ENCODE measurements around the gene ITFG1.
"Not testable (repeated sequence)": the region's sequence is repeated elsewhere in the genome, so short reads cannot be mapped to it uniquely, and the experiment has no call there.

Gene ITFG1

GRCh38 chr16:47143677-47144558 lies 316.9 kb downstream of the ITFG1 start, which contains the start of gene NETO2:
NETO2 (minus strand) TSS chr16:47143945; CDS start chr16:47143612, 333 bp downstream.
- peak; percentile 68 for DNase-seq

- peak; percentile 57 for DNase-seq
Observed at GRCh38 chr16:47142821-47143676, 317.8 kb downstream of the ITFG1 start.

- DNase-seq = peak; percentile 29
Observed at GRCh38 chr16:47142486-47142820, 318.4 kb downstream of the ITFG1 start.

GRCh38 chr16:47141773-47142485 lies 318.9 kb downstream of the ITFG1 start:
- peak; percentile 90 for DNase-seq

GRCh38 chr16:47140686-47141085 lies 320.2 kb downstream of the ITFG1 start:
- no peak for DNase-seq

GRCh38 chr16:47139561-47140185 lies 321.2 kb downstream of the ITFG1 start:
- no peak for DNase-seq

- not testable (repeated sequence) for DNase-seq
Observed at GRCh38 chr16:47137925-47138324, 322.9 kb downstream of the ITFG1 start.

- DNase-seq = no peak
Observed at GRCh38 chr16:47136099-47136842, 324.6 kb downstream of the ITFG1 start.

GRCh38 chr16:47134550-47134949 lies 326.3 kb downstream of the ITFG1 start:
- DNase-seq = no peak

- DNase-seq = no peak
Observed at GRCh38 chr16:47132308-47132707, 328.6 kb downstream of the ITFG1 start.

GRCh38 chr16:47129755-47130435 lies 331.0 kb downstream of the ITFG1 start:
- no peak for DNase-seq

GRCh38 chr16:47127541-47127940 lies 333.3 kb downstream of the ITFG1 start:
- no peak for DNase-seq

- DNase-seq = no peak
Observed at GRCh38 chr16:47125757-47126156, 335.1 kb downstream of the ITFG1 start.

GRCh38 chr16:47113130-47113529 lies 347.7 kb downstream of the ITFG1 start:
- DNase-seq = no peak

- no peak for DNase-seq
Observed at GRCh38 chr16:47110939-47111338, 349.9 kb downstream of the ITFG1 start.

GRCh38 chr16:47109361-47109760 lies 351.5 kb downstream of the ITFG1 start:
- DNase-seq = no peak

All from NCI-H345 (cell line).